Measurements from ENCODE around the gene ABI3BP. TPM values are rescaled to one million over a fixed set of nuclear protein-coding genes. Genes with fewer than 3 reads are reported as not detected.

Gene ABI3BP
- total RNA-seq, 1 donor from 2014 or later = not detected

- no peak overlapping the region for H3K4me3 Mint-ChIP-seq
- no peaks in the 10 kb centered on the region for H3K27me3 Mint-ChIP-seq (ENCODE audit: low read depth)
These were observed 124.3 kb downstream of the ABI3BP start for GRCh38 chr3:100868894-100869293.

GRCh38 chr3:100868096-100868495 lies 125.1 kb downstream of the ABI3BP start:
- Mint-ChIP-seq H3K27me3 (ENCODE audit: low read depth) (no peaks in the 10 kb centered on the region), H3K9me3 (no peaks in the 10 kb centered on the region), H3K27ac (ENCODE audit: unreplicated experiment) (no peak overlapping the region), H3K4me3 (no peak overlapping the region), H3K36me3 (ENCODE audit: low read depth) (no peaks in the 10 kb centered on the region), H3K4me1 (no peaks in the 10 kb centered on the region)
- TF ChIP-seq, protein P1, sequence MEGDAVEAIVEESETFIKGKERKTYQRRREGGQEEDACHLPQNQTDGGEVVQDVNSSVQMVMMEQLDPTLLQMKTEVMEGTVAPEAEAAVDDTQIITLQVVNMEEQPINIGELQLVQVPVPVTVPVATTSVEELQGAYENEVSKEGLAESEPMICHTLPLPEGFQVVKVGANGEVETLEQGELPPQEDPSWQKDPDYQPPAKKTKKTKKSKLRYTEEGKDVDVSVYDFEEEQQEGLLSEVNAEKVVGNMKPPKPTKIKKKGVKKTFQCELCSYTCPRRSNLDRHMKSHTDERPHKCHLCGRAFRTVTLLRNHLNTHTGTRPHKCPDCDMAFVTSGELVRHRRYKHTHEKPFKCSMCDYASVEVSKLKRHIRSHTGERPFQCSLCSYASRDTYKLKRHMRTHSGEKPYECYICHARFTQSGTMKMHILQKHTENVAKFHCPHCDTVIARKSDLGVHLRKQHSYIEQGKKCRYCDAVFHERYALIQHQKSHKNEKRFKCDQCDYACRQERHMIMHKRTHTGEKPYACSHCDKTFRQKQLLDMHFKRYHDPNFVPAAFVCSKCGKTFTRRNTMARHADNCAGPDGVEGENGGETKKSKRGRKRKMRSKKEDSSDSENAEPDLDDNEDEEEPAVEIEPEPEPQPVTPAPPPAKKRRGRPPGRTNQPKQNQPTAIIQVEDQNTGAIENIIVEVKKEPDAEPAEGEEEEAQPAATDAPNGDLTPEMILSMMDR (conservative IDR thresholded peaks at IDR 0.05) = no peak
- DNase-seq (ENCODE audit: low read depth, low spot score) = no peak

More at GRCh38 chr3:100868894-100869293, 124.3 kb downstream of the ABI3BP start:
- H3K27ac Mint-ChIP-seq (ENCODE audit: unreplicated experiment) = no peak overlapping the region
- TF ChIP-seq, protein P1 (conservative IDR thresholded peaks at IDR 0.05) = no peak
- DNase-seq (ENCODE audit: low read depth, low spot score) = no peak
- no peaks in the 10 kb centered on the region for H3K36me3 Mint-ChIP-seq (ENCODE audit: low read depth)
- no peaks in the 10 kb centered on the region for H3K4me1 Mint-ChIP-seq
- no peaks in the 10 kb centered on the region for H3K9me3 Mint-ChIP-seq

- no peaks in the 10 kb centered on the region for H3K36me3 Mint-ChIP-seq (ENCODE audit: low read depth)
- H3K4me1 Mint-ChIP-seq = no peaks in the 10 kb centered on the region
- no peak overlapping the region for H3K4me3 Mint-ChIP-seq
- H3K27ac Mint-ChIP-seq (ENCODE audit: unreplicated experiment) = no peak overlapping the region
- DNase-seq (ENCODE audit: low read depth, low spot score) = no peak
- TF ChIP-seq, protein P1 (conservative IDR thresholded peaks at IDR 0.05) = no peak
- H3K9me3 Mint-ChIP-seq = no peaks in the 10 kb centered on the region
- no peaks in the 10 kb centered on the region for H3K27me3 Mint-ChIP-seq (ENCODE audit: low read depth)
These were observed 127.8 kb downstream of the ABI3BP start for GRCh38 chr3:100865442-100865841.

- DNase-seq (ENCODE audit: low read depth, low spot score) = no peak
- Mint-ChIP-seq H3K27me3 (ENCODE audit: low read depth) (no peaks in the 10 kb centered on the region), H3K27ac (ENCODE audit: unreplicated experiment) (no peak overlapping the region), H3K4me3 (no peak overlapping the region), H3K36me3 (ENCODE audit: low read depth) (no peaks in the 10 kb centered on the region), H3K4me1 (no peaks in the 10 kb centered on the region), H3K9me3 (no peaks in the 10 kb centered on the region)
- TF ChIP-seq, protein P1 (conservative IDR thresholded peaks at IDR 0.05) = no peak
These were observed 128.6 kb downstream of the ABI3BP start for GRCh38 chr3:100864471-100865250.

DNA sequence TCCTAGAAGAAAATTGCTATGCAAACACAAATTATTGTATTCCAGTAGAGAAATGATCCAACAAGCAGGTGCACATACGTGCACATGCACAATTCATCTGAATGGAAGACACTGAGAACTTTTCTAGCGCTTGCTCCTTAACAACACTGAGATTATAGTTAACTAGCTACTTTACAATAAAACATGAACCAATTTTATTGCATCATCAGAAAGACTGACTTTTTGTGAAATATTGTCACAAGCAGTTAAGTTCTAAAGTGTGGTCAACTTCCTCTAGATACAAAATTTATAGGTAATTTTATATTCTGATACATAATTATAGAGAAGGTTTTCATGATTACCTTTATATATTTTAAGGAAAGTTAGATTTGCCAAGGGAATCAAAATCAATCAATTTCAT lies 135.4 kb downstream of the ABI3BP start:
- Mint-ChIP-seq H3K4me1 (no peaks in the 10 kb centered on the region), H3K9me3 (no peaks in the 10 kb centered on the region), H3K27ac (ENCODE audit: unreplicated experiment) (no peak overlapping the region), H3K4me3 (no peak overlapping the region), H3K36me3 (ENCODE audit: low read depth) (no peaks in the 10 kb centered on the region), H3K27me3 (ENCODE audit: low read depth) (no peaks in the 10 kb centered on the region)
- DNase-seq (ENCODE audit: low read depth, low spot score) = no peak
- TF ChIP-seq, protein P1 (conservative IDR thresholded peaks at IDR 0.05) = no peak

All from neural crest cell (in vitro differentiated cells).